ENCODE data around the gene TMEM217.

Gene TMEM217

DNA sequence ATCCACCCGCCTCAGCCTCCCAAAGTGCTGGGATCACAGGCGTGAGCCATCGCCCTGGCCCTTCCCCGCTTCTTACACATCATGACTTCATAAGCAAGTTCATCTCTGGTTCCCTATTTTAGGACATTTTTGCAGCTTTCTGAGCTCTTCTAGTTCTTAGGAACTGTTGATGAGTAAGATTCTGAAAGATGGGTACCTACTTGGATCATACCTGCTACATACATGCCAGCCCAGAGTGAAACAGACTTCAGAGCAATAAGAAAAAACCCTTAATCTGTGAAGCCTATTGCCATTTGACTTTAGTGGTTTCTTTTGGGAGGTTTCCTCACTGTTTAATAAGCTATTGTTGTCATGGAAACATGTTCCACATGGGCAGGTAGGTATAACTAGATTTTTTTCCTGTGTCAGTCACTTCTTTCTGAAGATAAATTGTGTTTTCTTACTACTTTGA is 27.9 kb upstream of the TMEM217 start:
- no peak for TF ChIP-seq CTCF (IDR thresholded peaks at IDR 0.05; ENCODE audit: extremely low read depth, missing control alignments)
- DNase-seq (ENCODE audit: low spot score), result peak; percentile 34

DNA sequence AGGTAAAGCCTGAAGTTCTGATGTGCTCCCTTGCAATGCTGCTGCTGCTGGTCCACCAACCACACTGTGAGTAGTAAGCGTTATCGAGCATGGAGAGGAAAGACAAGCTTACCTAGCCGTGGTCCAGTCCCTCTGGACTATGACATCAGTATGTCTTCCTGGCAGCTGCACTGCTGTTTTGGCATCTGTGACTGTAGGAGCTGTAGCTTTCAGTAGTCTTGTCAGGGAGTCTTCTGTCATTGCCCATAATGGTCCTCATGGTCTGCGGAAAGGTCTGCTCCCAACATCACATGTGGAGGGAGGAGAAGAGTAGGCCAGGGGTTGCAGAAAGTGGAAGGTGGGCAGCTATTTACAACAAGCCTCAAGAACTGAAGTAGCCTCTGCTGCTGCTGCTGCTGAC is 26.8 kb upstream of the TMEM217 start:
- no peak for TF ChIP-seq CTCF (IDR thresholded peaks at IDR 0.05; ENCODE audit: extremely low read depth, missing control alignments)
- no peak for DNase-seq (ENCODE audit: low spot score)

- TF ChIP-seq CTCF (IDR thresholded peaks at IDR 0.05; ENCODE audit: extremely low read depth, missing control alignments), result no peak
- DNase-seq (ENCODE audit: low spot score), result no peak
Observed at GRCh38 chr6:37283671-37284151, 25.8 kb upstream of the TMEM217 start.

DNA sequence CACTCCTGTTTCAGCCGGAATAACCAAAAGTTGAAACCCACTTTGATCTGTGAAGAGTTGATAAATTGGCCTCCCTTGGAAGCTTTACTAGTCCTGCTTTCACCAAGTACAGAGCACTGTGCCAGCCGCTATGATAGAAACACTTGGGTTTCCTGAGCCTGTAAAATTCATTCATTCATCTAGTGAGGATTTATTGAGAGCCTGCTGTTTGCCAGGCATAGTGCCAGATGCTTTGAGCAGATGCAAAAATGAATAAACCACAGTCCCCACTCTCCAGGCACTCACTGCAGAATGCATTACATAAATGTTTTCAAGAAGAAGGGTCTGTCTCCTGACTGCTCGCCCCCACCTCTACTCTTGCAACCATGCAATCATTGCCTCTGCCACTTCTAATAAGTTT is 25.3 kb upstream of the TMEM217 start:
- DNase-seq (ENCODE audit: low spot score), result no peak
- TF ChIP-seq CTCF (IDR thresholded peaks at IDR 0.05; ENCODE audit: extremely low read depth, missing control alignments), result no peak

DNA sequence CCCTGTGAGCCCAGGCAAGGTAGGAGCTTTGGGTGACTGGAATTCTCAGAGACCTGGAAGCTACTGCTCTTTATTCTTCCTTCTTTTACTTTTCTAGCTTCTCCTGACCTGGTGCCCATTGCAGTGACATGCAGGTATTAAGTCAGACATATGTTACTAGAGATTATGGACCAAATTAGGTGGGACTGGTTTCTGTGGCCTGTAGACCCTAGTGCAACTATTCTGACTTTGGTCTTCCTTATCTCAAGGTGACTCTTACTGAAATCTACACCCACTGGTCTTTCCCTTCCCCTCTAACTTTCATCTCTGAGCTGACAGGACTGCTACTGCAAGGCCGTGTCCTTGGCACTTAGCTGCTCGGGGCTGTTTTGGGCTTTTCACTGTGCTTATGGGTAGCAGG is 24.4 kb upstream of the TMEM217 start:
- no peak for TF ChIP-seq CTCF (IDR thresholded peaks at IDR 0.05; ENCODE audit: extremely low read depth, missing control alignments)
- DNase-seq (ENCODE audit: low spot score), result no peak

- TF ChIP-seq CTCF (IDR thresholded peaks at IDR 0.05; ENCODE audit: extremely low read depth, missing control alignments), result no peak
Observed at GRCh38 chr6:37280162-37280887, 22.4 kb upstream of the TMEM217 start.

GRCh38 chr6:37279366-37280134 is 21.6 kb upstream of the TMEM217 start:
- no peak for TF ChIP-seq CTCF (IDR thresholded peaks at IDR 0.05; ENCODE audit: extremely low read depth, missing control alignments)
- no peak for DNase-seq (ENCODE audit: low spot score)

More at GRCh38 chr6:37280162-37280887, 22.4 kb upstream of the TMEM217 start:
- DNase-seq (ENCODE audit: low spot score), result no peak
